Liver (tissue), 9 donors: ENCODE data around the gene SAMD1. TPM values are rescaled to one million over a fixed set of nuclear protein-coding genes. Genes with fewer than 3 reads are reported as not detected.

Experiments used
- DNase-seq: peaks from one replicate; pipeline ENCODE4 v3.0.0-alpha.2; 2017; ENCODE audit warnings: low spot score
- H3K27ac ChIP-seq, 2 donors: one replicate each; pipeline ENCODE4 v1.7.0; 2013; ENCODE audit warnings: inconsistent platforms in 2 of 2, low read length in 2 of 2, control low read depth in 1 of 2, low read depth in 1 of 2, mild to moderate bottlenecking in 1 of 2
- H3K27me3 ChIP-seq, 4 donors: one replicate each; pipeline versions ENCODE4 v1.6.1 to v1.7.0; 2013; ENCODE audit warnings: low read length in 3 of 4, inconsistent platforms in 1 of 4, mild to moderate bottlenecking in 1 of 4, moderate library complexity in 1 of 4; ENCODE audit not compliant: control insufficient read depth in 4 of 4, insufficient read depth in 4 of 4
- H3K36me3 ChIP-seq, 4 donors: one replicate each; pipeline versions ENCODE4 v1.6.1 to v1.7.0; 2013; ENCODE audit warnings: low read length in 3 of 4, mild to moderate bottlenecking in 3 of 4, low read depth in 1 of 4, moderate library complexity in 1 of 4; ENCODE audit not compliant: control insufficient read depth in 4 of 4, insufficient read depth in 3 of 4
- H3K4me1 ChIP-seq, 4 donors: one replicate each; pipeline versions ENCODE4 v1.6.1 to v1.7.0; 2013; ENCODE audit warnings: low read length in 3 of 4, mild to moderate bottlenecking in 3 of 4, moderate library complexity in 1 of 4; ENCODE audit not compliant: control insufficient read depth in 4 of 4, insufficient read depth in 4 of 4
- H3K4me3 ChIP-seq, 3 donors: one replicate each; pipeline versions ENCODE4 v1.6.1 to v1.7.0; 2013; ENCODE audit warnings: low read length in 3 of 3, control low read depth in 1 of 3, low read depth in 1 of 3, mild to moderate bottlenecking in 1 of 3
- H3K9ac ChIP-seq, 2 donors: one replicate each; pipeline ENCODE4 v1.7.0; 2013; ENCODE audit warnings: low read length in 2 of 2, mild to moderate bottlenecking in 2 of 2, moderate library complexity in 2 of 2, control low read depth in 1 of 2, low read depth in 1 of 2
- H3K9me3 ChIP-seq, 4 donors: one replicate each; pipeline versions ENCODE4 v1.6.1 to v1.7.0; 2013; ENCODE audit warnings: low read length in 3 of 4; ENCODE audit not compliant: control insufficient read depth in 4 of 4
- EGR1 ChIP-seq, 2 donors: IDR thresholded peaks; 2 replicates each; pipeline ENCODE4 v1.6.1; 2016 to 2018; ENCODE audit warnings: antibody characterized with exemption in 2 of 2, low read depth in 2 of 2
- FOXA1 ChIP-seq: IDR thresholded peaks from 2 replicates; pipeline ENCODE4 v1.6.1; 2016; ENCODE audit warnings: antibody characterized with exemption
- FOXA2 ChIP-seq: IDR thresholded peaks from 2 replicates; pipeline ENCODE4 v1.6.1; 2016; ENCODE audit warnings: antibody characterized with exemption
- GABPA ChIP-seq, 2 donors: IDR thresholded peaks in 1 of 2; conservative IDR thresholded peaks in 1 of 2; 2 replicates each; pipeline ENCODE4 v1.6.1; 2016; ENCODE audit warnings: antibody characterized with exemption in 2 of 2, mild to moderate bottlenecking in 1 of 2, moderate library complexity in 1 of 2
- HNF4A ChIP-seq, 2 donors: conservative IDR thresholded peaks; 2 replicates each; pipeline ENCODE4 v1.6.1; 2016; ENCODE audit warnings: antibody characterized with exemption in 2 of 2, mild to moderate bottlenecking in 2 of 2
- HNF4G ChIP-seq: IDR thresholded peaks from 2 replicates; pipeline ENCODE4 v1.6.1; 2016; ENCODE audit warnings: antibody characterized with exemption
- JUND ChIP-seq, 2 donors: IDR thresholded peaks; 2 replicates each; pipeline ENCODE4 v1.6.1; 2016; ENCODE audit warnings: antibody characterized with exemption in 2 of 2
- NR2F2 ChIP-seq: IDR thresholded peaks from 2 replicates; pipeline ENCODE4 v1.6.1; 2016; ENCODE audit warnings: antibody characterized with exemption
- RAD21 ChIP-seq, 2 donors: IDR thresholded peaks; 2 replicates each; pipeline ENCODE4 v1.6.1; 2016; ENCODE audit warnings: antibody characterized with exemption in 2 of 2, mild to moderate bottlenecking in 2 of 2
- RXRA ChIP-seq, 2 donors: IDR thresholded peaks; 2 replicates each; pipeline ENCODE4 v1.6.1; 2017 to 2018; ENCODE audit warnings: antibody characterized with exemption in 2 of 2, mild to moderate bottlenecking in 1 of 2
- SP1 ChIP-seq: IDR thresholded peaks from 2 replicates; pipeline ENCODE4 v1.6.1; 2018; ENCODE audit warnings: antibody characterized with exemption, mild to moderate bottlenecking
- TAF1 ChIP-seq: conservative IDR thresholded peaks from 2 replicates; pipeline ENCODE4 v1.6.1; 2016; ENCODE audit warnings: antibody characterized with exemption, mild to moderate bottlenecking
- YY1 ChIP-seq: IDR thresholded peaks from 2 replicates; pipeline ENCODE4 v1.6.1; 2016; ENCODE audit warnings: antibody characterized with exemption, mild to moderate bottlenecking
- WGBS: extraction: QIAGEN DNeasy Blood & Tissue Kit; methylation state at CpG from one replicate; pipeline ENCODE4 v1.1.7; 2013; 5-methylcytosine and 5-hydroxymethylcytosine counted together
- polyA plus RNA-seq, 2 donors: library from polyadenylated mRNA; stranded (reverse) in 1 of 2; unstranded in 1 of 2; fragments of 200-250 nt in 1 of 2; fragments of >200 nt in 1 of 2; fragmentation: Nextera tagmentation in 1 of 2; extraction: Ambion mirVana in 1 of 2; gene quantifications; one replicate each; pipeline versions ENCODE4 v1.2.1 to v1.2.3, GENCODE V29; 2013 to 2015
- total RNA-seq, 2 donors: library from RNA; depleted of rRNA; stranded (reverse); fragments of >200 nt; gene quantifications; one replicate each; pipeline ENCODE4 v1.2.3, GENCODE V29; 2014
- TF ChIP-seq, protein P1 (sequence below): fragments of 150-350 bp; IDR thresholded peaks from 2 replicates; pipeline ENCODE4 v1.5.1; 2017; ENCODE audit warnings: improper control_type of control experiment, low read depth, low read length; ENCODE audit not compliant: missing input control
- TF ChIP-seq, protein P2 (sequence below): IDR thresholded peaks from 2 replicates; pipeline ENCODE4 v1.6.1; 2016; ENCODE audit warnings: antibody characterized with exemption
- TF ChIP-seq, protein P3 (sequence below): IDR thresholded peaks from 2 replicates; pipeline ENCODE4 v1.6.1; 2016; ENCODE audit warnings: antibody characterized with exemption, mild to moderate bottlenecking
- TF ChIP-seq, protein P4 (sequence below): IDR thresholded peaks from 2 replicates; pipeline ENCODE4 v1.6.1; 2016; ENCODE audit warnings: antibody characterized with exemption
- TF ChIP-seq, protein P5 (sequence below): IDR thresholded peaks from 2 replicates; pipeline ENCODE4 v1.6.1; 2016; ENCODE audit warnings: antibody characterized with exemption
- donor health status: healthy.
- donor health status: healthy.
- donor health status: healthy.
- donor health status: healthy.
- donor health status: healthy.

Gene SAMD1
- total and polyA plus RNA-seq, 4 donors = 2.1 to 33.0 (median 9.0) TPM

DNA sequence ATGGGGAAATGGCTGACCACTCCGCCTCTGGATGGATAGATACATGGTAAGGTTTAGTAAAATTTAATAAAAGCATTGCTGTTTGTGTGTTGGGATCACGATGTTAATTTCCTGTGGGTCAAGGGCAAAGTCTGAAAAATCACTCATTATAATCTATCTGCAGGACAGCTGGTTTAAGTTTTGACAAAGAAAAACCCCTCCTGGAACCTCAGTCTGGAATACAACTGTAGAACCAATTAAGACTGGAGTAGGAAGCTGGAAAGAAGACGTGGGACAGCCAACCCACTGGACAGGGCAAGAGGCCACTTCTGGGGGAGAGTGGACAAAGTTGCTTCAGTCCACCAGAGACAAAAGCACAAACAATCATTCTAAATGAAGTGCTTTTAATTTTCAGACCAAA, 28.6 kb upstream of the SAMD1 start:
- Histone ChIP-seq H3K4me3 (peak overlapping the region; percentile 3 to 72 (median 39)), H3K27ac (peak overlapping the region; percentile 93 to 100), H3K9ac (peak overlapping the region; percentile 44 to 69), H3K9me3 (no peaks in the 10 kb centered on the region), H3K27me3 (no peaks in the 10 kb centered on the region), H3K4me1 (peaks cover 0 to 42% (median 36%) of the 10 kb centered on the region in 4 donors), H3K36me3 (no peaks in the 10 kb centered on the region)
- no peak for DNase-seq
- peak in 1 of 2 donors; percentile 5 for TF ChIP-seq HNF4A (conservative IDR thresholded peaks at IDR 0.05)
- TF ChIP-seq, protein P1, sequence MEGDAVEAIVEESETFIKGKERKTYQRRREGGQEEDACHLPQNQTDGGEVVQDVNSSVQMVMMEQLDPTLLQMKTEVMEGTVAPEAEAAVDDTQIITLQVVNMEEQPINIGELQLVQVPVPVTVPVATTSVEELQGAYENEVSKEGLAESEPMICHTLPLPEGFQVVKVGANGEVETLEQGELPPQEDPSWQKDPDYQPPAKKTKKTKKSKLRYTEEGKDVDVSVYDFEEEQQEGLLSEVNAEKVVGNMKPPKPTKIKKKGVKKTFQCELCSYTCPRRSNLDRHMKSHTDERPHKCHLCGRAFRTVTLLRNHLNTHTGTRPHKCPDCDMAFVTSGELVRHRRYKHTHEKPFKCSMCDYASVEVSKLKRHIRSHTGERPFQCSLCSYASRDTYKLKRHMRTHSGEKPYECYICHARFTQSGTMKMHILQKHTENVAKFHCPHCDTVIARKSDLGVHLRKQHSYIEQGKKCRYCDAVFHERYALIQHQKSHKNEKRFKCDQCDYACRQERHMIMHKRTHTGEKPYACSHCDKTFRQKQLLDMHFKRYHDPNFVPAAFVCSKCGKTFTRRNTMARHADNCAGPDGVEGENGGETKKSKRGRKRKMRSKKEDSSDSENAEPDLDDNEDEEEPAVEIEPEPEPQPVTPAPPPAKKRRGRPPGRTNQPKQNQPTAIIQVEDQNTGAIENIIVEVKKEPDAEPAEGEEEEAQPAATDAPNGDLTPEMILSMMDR = no peak
- WGBS = 24% methylated on average over 3 of the region's 3 CpGs

DNA sequence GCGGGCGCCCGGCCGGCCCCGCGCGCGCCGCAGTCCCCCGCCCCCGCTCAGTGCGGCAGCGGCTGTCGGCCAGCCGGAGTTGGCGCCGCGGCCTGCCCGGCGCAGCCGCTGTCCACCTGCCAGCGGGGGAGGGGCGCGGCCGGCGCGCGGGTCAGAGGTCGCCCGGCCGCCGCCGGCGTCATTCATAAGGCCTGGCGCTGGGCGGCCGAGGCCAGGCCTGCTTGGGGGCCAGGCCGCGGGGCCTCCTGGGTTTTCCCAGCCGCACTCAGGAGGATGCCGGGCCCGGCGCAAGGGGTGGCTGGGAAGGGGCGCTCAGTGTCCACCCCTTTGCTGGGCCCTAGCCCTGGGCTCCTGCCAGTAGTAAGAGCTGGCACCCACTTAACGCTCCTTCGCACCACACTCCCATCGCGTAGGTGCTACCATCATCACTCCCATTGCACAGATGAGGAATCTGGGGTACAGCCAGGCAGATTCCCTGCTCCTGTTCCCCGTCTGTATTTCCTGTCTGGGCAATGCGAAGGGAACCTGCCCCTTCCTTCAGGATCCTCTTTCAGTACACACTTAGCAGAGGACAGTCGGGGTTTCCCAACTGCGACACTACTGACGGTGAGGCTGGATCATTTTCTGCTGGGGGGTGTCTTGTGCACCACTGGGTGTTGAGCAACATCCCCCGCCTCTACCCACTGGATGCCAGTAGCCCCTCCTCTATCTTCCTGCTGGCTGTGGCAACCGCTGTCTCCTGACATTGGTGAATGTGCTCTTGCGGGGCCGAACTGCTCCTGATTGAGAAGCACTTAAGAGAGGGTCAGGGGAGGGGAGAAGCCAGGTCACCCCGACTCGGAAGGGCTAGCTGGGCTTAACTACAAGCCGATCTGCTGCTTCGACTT, 27.9 kb upstream of the SAMD1 start:
- Histone ChIP-seq H3K27ac (peak overlapping the region; percentile 93 to 100), H3K9me3 (no peaks in the 10 kb centered on the region), H3K4me1 (peaks cover 3 to 50% (median 43%) of the 10 kb centered on the region in 4 donors), H3K27me3 (no peaks in the 10 kb centered on the region), H3K4me3 (peak overlapping the region; percentile 39 to 72 (median 53)), H3K9ac (peak overlapping the region; percentile 73 to 93), H3K36me3 (no peaks in the 10 kb centered on the region)
- TF ChIP-seq, protein P1 = no peak
- peak; percentile 51 to 65 for TF ChIP-seq RXRA (IDR thresholded peaks at IDR 0.05)
- TF ChIP-seq, protein P2, sequence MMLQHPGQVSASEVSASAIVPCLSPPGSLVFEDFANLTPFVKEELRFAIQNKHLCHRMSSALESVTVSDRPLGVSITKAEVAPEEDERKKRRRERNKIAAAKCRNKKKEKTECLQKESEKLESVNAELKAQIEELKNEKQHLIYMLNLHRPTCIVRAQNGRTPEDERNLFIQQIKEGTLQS = no peak
- TF ChIP-seq, protein P3, sequence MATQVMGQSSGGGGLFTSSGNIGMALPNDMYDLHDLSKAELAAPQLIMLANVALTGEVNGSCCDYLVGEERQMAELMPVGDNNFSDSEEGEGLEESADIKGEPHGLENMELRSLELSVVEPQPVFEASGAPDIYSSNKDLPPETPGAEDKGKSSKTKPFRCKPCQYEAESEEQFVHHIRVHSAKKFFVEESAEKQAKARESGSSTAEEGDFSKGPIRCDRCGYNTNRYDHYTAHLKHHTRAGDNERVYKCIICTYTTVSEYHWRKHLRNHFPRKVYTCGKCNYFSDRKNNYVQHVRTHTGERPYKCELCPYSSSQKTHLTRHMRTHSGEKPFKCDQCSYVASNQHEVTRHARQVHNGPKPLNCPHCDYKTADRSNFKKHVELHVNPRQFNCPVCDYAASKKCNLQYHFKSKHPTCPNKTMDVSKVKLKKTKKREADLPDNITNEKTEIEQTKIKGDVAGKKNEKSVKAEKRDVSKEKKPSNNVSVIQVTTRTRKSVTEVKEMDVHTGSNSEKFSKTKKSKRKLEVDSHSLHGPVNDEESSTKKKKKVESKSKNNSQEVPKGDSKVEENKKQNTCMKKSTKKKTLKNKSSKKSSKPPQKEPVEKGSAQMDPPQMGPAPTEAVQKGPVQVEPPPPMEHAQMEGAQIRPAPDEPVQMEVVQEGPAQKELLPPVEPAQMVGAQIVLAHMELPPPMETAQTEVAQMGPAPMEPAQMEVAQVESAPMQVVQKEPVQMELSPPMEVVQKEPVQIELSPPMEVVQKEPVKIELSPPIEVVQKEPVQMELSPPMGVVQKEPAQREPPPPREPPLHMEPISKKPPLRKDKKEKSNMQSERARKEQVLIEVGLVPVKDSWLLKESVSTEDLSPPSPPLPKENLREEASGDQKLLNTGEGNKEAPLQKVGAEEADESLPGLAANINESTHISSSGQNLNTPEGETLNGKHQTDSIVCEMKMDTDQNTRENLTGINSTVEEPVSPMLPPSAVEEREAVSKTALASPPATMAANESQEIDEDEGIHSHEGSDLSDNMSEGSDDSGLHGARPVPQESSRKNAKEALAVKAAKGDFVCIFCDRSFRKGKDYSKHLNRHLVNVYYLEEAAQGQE = peak; percentile 7
- peak; percentile 78 for TF ChIP-seq YY1
- no peak for TF ChIP-seq EGR1 (IDR thresholded peaks at IDR 0.05; ENCODE audit: low read depth in 2 of 2)
- TF ChIP-seq TAF1 = peak; percentile 1
- TF ChIP-seq FOXA1 = no peak
- no peak for TF ChIP-seq HNF4G
- TF ChIP-seq NR2F2 = no peak
- TF ChIP-seq FOXA2 = no peak
- peak in 1 of 2 donors; percentile 24 for TF ChIP-seq GABPA (IDR thresholded peaks at IDR 0.05 in 1 of 2, conservative IDR thresholded peaks at IDR 0.05 in 1 of 2)
- peak; percentile 72 for TF ChIP-seq SP1
- TF ChIP-seq RAD21 (IDR thresholded peaks at IDR 0.05) = no peak
- peak in 1 of 2 donors; percentile 15 for TF ChIP-seq JUND (IDR thresholded peaks at IDR 0.05)
- peak in 1 of 2 donors; percentile 15 for TF ChIP-seq HNF4A (conservative IDR thresholded peaks at IDR 0.05)
- TF ChIP-seq, protein P4, sequence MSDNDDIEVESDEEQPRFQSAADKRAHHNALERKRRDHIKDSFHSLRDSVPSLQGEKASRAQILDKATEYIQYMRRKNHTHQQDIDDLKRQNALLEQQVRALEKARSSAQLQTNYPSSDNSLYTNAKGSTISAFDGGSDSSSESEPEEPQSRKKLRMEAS = peak; percentile 40
- TF ChIP-seq, protein P5, sequence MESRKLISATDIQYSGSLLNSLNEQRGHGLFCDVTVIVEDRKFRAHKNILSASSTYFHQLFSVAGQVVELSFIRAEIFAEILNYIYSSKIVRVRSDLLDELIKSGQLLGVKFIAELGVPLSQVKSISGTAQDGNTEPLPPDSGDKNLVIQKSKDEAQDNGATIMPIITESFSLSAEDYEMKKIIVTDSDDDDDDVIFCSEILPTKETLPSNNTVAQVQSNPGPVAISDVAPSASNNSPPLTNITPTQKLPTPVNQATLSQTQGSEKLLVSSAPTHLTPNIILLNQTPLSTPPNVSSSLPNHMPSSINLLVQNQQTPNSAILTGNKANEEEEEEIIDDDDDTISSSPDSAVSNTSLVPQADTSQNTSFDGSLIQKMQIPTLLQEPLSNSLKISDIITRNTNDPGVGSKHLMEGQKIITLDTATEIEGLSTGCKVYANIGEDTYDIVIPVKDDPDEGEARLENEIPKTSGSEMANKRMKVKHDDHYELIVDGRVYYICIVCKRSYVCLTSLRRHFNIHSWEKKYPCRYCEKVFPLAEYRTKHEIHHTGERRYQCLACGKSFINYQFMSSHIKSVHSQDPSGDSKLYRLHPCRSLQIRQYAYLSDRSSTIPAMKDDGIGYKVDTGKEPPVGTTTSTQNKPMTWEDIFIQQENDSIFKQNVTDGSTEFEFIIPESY = no peak
- WGBS = 2% methylated on average over 61 of the region's 61 CpGs
- peak; percentile 57 for DNase-seq
